Cerebellar nuclear complex (tissue), 1 donor: Measurements from ENCODE around the gene GPR137.
A peak's percentile ranks its signal among the peaks of the same experiment; 100 is the strongest.
"Not testable (repeated sequence)": the region's sequence is repeated elsewhere in the genome, so short reads cannot be mapped to it uniquely, and the experiment has no call there.

Source experiments
- DNase-seq, 2 experiments: peaks; one replicate each; lab custom pipeline; 2025; lab: John Stamatoyannopoulos, UW

The GPR137 gene

GRCh38 chr11:64284962-64285884 is at the start of gene GPR137:
GPR137 (plus strand) TSS chr11:64285848; CDS start chr11:64286525, 677 bp downstream.
- DNase-seq: peak in 1 of 2 experiments; percentile 50

GRCh38 chr11:64237484-64237951 is 48.1 kb upstream of the GPR137 start:
- no peak for DNase-seq

- no peak for DNase-seq
Observed at GRCh38 chr11:64238076-64238475, 47.6 kb upstream of the GPR137 start.

GRCh38 chr11:64238999-64239398 is 46.6 kb upstream of the GPR137 start:
- no peak for DNase-seq

- no peak for DNase-seq
Observed at GRCh38 chr11:64239662-64240434, 45.8 kb upstream of the GPR137 start.

- peak; percentile 87 to 92 for DNase-seq
Observed at GRCh38 chr11:64240435-64241240, 45.0 kb upstream of the GPR137 start, which contains the start of gene FKBP2. FKBP2 (plus strand) TSS chr11:64241095; CDS start chr11:64242388, 1,293 bp downstream.

- DNase-seq: peak; percentile 98 to 99
Observed at GRCh38 chr11:64241241-64241490, 44.5 kb upstream of the GPR137 start.

GRCh38 chr11:64241491-64242374 is 43.9 kb upstream of the GPR137 start:
- DNase-seq: no peak

- DNase-seq: no peak
Observed at GRCh38 chr11:64243236-64243854, 42.3 kb upstream of the GPR137 start.

- DNase-seq: no peak
Observed at GRCh38 chr11:64244107-64244506, 41.5 kb upstream of the GPR137 start.

GRCh38 chr11:64244966-64245365 is 40.7 kb upstream of the GPR137 start:
- no peak for DNase-seq

- no peak for DNase-seq
Observed at GRCh38 chr11:64245401-64245796, 40.2 kb upstream of the GPR137 start.

- no peak for DNase-seq
Observed at GRCh38 chr11:64245797-64246620, 39.6 kb upstream of the GPR137 start.

GRCh38 chr11:64246621-64246870 is 39.1 kb upstream of the GPR137 start:
- not testable (repeated sequence) for DNase-seq

- peak in 1 of 2 experiments; percentile 24 for DNase-seq
Observed at GRCh38 chr11:64246871-64247728, 38.5 kb upstream of the GPR137 start, which contains the start of gene PPP1R14B. PPP1R14B (minus strand) TSS chr11:64246943; CDS start chr11:64246673, 270 bp downstream.

- no peak for DNase-seq
Observed at GRCh38 chr11:64247729-64248531, 37.7 kb upstream of the GPR137 start.

GRCh38 chr11:64248578-64248977 is 37.1 kb upstream of the GPR137 start:
- no peak for DNase-seq

- no peak for DNase-seq
Observed at GRCh38 chr11:64249038-64249437, 36.6 kb upstream of the GPR137 start.
